Smooth muscle cell (in vitro differentiated cells): ENCODE results near the gene ARHGAP22. TPM values are rescaled to one million over a fixed set of nuclear protein-coding genes. Genes with fewer than 3 reads are reported as not detected.

Experiments
- DNase-seq: peaks from one replicate; lab custom pipeline; 2025; ENCODE audit not compliant: unreplicated experiment; lab: John Stamatoyannopoulos, UW
- H2AFZ ChIP-seq: fragments of 200-600 bp; sonication (generic); 2 replicates; pipeline ENCODE4 v1.6.0; 2016; ENCODE audit warnings: antibody characterized with exemption, low read depth, mild to moderate bottlenecking
- H3F3A ChIP-seq: fragments of 200-600 bp; sonication (generic); 2 replicates; pipeline ENCODE4 v1.6.0; 2017; ENCODE audit warnings: antibody characterized with exemption, low read depth
- H3K27ac ChIP-seq: fragments of 200-600 bp; sonication (generic); 2 replicates; pipeline ENCODE4 v1.5.1; 2016; ENCODE audit warnings: low read depth, mild to moderate bottlenecking
- H3K27me3 ChIP-seq: fragments of 200-600 bp; sonication (generic); 2 replicates; pipeline ENCODE4 v1.6.1; 2016; ENCODE audit warnings: low read depth, mild to moderate bottlenecking
- H3K36me3 ChIP-seq: fragments of 200-600 bp; sonication (generic); 2 replicates; pipeline ENCODE4 v1.5.1; 2016; ENCODE audit warnings: low read depth
- H3K4me1 ChIP-seq: fragments of 200-600 bp; sonication (generic); 2 replicates; pipeline ENCODE4 v1.5.1; 2016; ENCODE audit warnings: low read depth
- H3K4me2 ChIP-seq: fragments of 200-600 bp; sonication (generic); 2 replicates; pipeline ENCODE4 v1.6.0; 2016; ENCODE audit warnings: mild to moderate bottlenecking
- H3K4me3 ChIP-seq: fragments of 200-600 bp; sonication (generic); 2 replicates; pipeline ENCODE4 v1.5.1; 2016; ENCODE audit warnings: mild to moderate bottlenecking
- H3K79me2 ChIP-seq: fragments of 200-600 bp; sonication (generic); 2 replicates; pipeline ENCODE4 v1.6.0; 2016; ENCODE audit warnings: low read depth, mild to moderate bottlenecking
- H3K9ac ChIP-seq: fragments of 200-600 bp; sonication (generic); 2 replicates; pipeline ENCODE4 v1.6.0; 2016; ENCODE audit warnings: low read depth
- H3K9me3 ChIP-seq: fragments of 200-600 bp; sonication (generic); replicated peaks from 2 replicates; pipeline ENCODE4 v1.5.1; 2016; ENCODE audit warnings: low read depth
- H4K20me1 ChIP-seq: fragments of 200-600 bp; sonication (generic); 2 replicates; pipeline ENCODE4 v1.6.0; 2016; ENCODE audit warnings: low read depth
- CTCF ChIP-seq: fragments of 200-600 bp; sonication (generic); IDR thresholded peaks from 2 replicates; pipeline ENCODE4 v1.5.1; 2017; ENCODE audit warnings: borderline replicate concordance, mild to moderate bottlenecking, antibody characterized with exemption; ENCODE audit not compliant: insufficient read depth, poor library complexity, severe bottlenecking
- WGBS: methylation state at CpG from one replicate; pipeline ENCODE4 v1.1.7; 2016; ENCODE audit warnings: low lambda C conversion rate; 5-methylcytosine and 5-hydroxymethylcytosine counted together
- polyA plus RNA-seq: library from polyadenylated mRNA; unstranded; fragments of >200 nt; fragmentation: Nextera tagmentation; extraction: Ambion mirVana; gene quantifications from 2 replicates; pipeline ENCODE4 v1.2.1, GENCODE V29; 2016
- total RNA-seq: library from RNA; depleted of rRNA; stranded (reverse); fragments of >200 nt; gene quantifications from 2 replicates; pipeline ENCODE4 v1.2.3, GENCODE V29; 2014

Gene ARHGAP22
- total and polyA plus RNA-seq, 2 experiments from 2014 or later: 1.8 to 8.8 TPM

- H3K79me2 ChIP-seq: no peaks in the 10 kb centered on the region
- H3K27ac ChIP-seq: no peak overlapping the region
- no peak overlapping the region for H3K4me2 ChIP-seq
- no peak overlapping the region for H3K4me3 ChIP-seq
- no peaks in the 10 kb centered on the region for H3K27me3 ChIP-seq
- 90% methylated on average over 8 of the region's 8 CpGs for WGBS
- no peak for TF ChIP-seq CTCF
- H3K36me3 ChIP-seq: no peaks in the 10 kb centered on the region
- H3K9me3 ChIP-seq: no peaks in the 10 kb centered on the region
- no peak for DNase-seq
- no peaks in the 10 kb centered on the region for H3K4me1 ChIP-seq
- no peaks in the 10 kb centered on the region for H3F3A ChIP-seq
- no peaks in the 10 kb centered on the region for H4K20me1 ChIP-seq
- H2AFZ ChIP-seq: no peak overlapping the region
- H3K9ac ChIP-seq: no peak overlapping the region
These were observed 98.5 kb downstream of the ARHGAP22 start for GRCh38 chr10:48506147-48506917.

- H3K9me3 ChIP-seq: no peaks in the 10 kb centered on the region
- no peak for DNase-seq
- no peak overlapping the region for H3K27ac ChIP-seq
- H3K4me3 ChIP-seq: no peak overlapping the region
- no peak for TF ChIP-seq CTCF
- 82% methylated on average over 14 of the region's 15 CpGs for WGBS
- no peaks in the 10 kb centered on the region for H3K27me3 ChIP-seq
- H3K4me2 ChIP-seq: no peak overlapping the region
- no peaks in the 10 kb centered on the region for H3K36me3 ChIP-seq
- H2AFZ ChIP-seq: no peak overlapping the region
- no peaks in the 10 kb centered on the region for H3F3A ChIP-seq
- no peak overlapping the region for H3K9ac ChIP-seq
- H3K79me2 ChIP-seq: no peaks in the 10 kb centered on the region
- no peaks in the 10 kb centered on the region for H3K4me1 ChIP-seq
- H4K20me1 ChIP-seq: no peaks in the 10 kb centered on the region
These were observed 99.3 kb downstream of the ARHGAP22 start for GRCh38 chr10:48505394-48506112.

- H3K79me2 ChIP-seq: no peaks in the 10 kb centered on the region
- no peaks in the 10 kb centered on the region for H3K36me3 ChIP-seq
- no peak overlapping the region for H2AFZ ChIP-seq
- no peak for DNase-seq
- H3K27me3 ChIP-seq: no peaks in the 10 kb centered on the region
- no peaks in the 10 kb centered on the region for H3K9me3 ChIP-seq
- H3K4me3 ChIP-seq: no peak overlapping the region
- H3K9ac ChIP-seq: no peak overlapping the region
- no peaks in the 10 kb centered on the region for H3K4me1 ChIP-seq
- WGBS: 93% methylated on average over 4 of the region's 4 CpGs
- no peaks in the 10 kb centered on the region for H3F3A ChIP-seq
- TF ChIP-seq CTCF: no peak
- no peak overlapping the region for H3K27ac ChIP-seq
- no peaks in the 10 kb centered on the region for H4K20me1 ChIP-seq
- H3K4me2 ChIP-seq: no peak overlapping the region
These were observed 100.6 kb downstream of the ARHGAP22 start for GRCh38 chr10:48504141-48504885.
